ENCODE data around the gene ERH. TPM values are rescaled to one million over a fixed set of nuclear protein-coding genes. Genes with fewer than 3 reads are reported as not detected.

Gene ERH
- total RNA-seq, 4 donors from 2014 or later, result 46.7 to 49.2 (median 48.1) TPM

DNA sequence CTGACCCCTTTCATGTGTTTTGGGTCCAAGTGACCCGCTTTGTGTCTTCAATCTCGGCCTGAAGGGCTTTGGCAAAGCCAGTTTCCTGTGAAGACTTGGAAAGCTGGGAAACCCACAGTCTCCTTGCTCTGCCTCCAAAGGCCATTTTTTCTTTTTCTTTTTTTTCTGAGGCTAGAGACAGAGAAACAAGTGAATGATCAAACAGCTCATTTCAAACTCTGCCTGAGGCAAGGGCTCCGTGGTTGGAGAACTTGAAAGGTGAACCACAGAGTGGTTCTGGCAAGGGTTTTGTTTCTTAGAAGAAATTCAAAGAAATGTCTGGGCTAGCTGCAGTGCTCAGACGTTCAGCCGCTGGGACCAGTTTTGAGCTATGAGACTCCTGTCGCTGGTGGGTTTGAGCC is 62.7 kb downstream of the ERH start:
- in situ Hi-C loops (cut with MboI; ENCODE audit: low sequenced_read_pairs in 4 of 4), result no loop called here
- no peaks in the 10 kb centered on the region for H3K4me1 ChIP-seq
- no peak overlapping the region for H3K4me3 ChIP-seq
- H3K36me3 ChIP-seq, result no peaks in the 10 kb centered on the region
- no peak for ATAC-seq
- intact Hi-C loops (cut with DNase I; ENCODE audit: low total_unique reads), result no loop called here
- TF ChIP-seq POLR2A (IDR thresholded peaks at IDR 0.05) (no peak), CTCF (IDR thresholded peaks at IDR 0.05 in 4 of 5, conservative IDR thresholded peaks at IDR 0.05 in 1 of 5) (no peak)
- no peaks in the 10 kb centered on the region for H3K9me3 ChIP-seq
- H3K27ac ChIP-seq, result no peak overlapping the region
- no peaks in the 10 kb centered on the region for H3K27me3 ChIP-seq
- no peak for DNase-seq

GRCh38 chr14:69334576-69334975 is 63.5 kb downstream of the ERH start:
- H3K27me3 ChIP-seq, result no peaks in the 10 kb centered on the region
- intact Hi-C loops (cut with DNase I; ENCODE audit: low total_unique reads), result no loop called here
- no peak overlapping the region for H3K27ac ChIP-seq
- no peak overlapping the region for H3K4me3 ChIP-seq
- no peaks in the 10 kb centered on the region for H3K9me3 ChIP-seq
- no peaks in the 10 kb centered on the region for H3K4me1 ChIP-seq
- no peak for TF ChIP-seq CTCF (IDR thresholded peaks at IDR 0.05 in 4 of 5, conservative IDR thresholded peaks at IDR 0.05 in 1 of 5)
- no peak for TF ChIP-seq POLR2A (IDR thresholded peaks at IDR 0.05)
- in situ Hi-C loops (cut with MboI; ENCODE audit: low sequenced_read_pairs in 4 of 4), result no loop called here
- ATAC-seq (no peak), DNase-seq (no peak)
- H3K36me3 ChIP-seq, result no peaks in the 10 kb centered on the region

- in situ Hi-C loops (cut with MboI; ENCODE audit: low sequenced_read_pairs in 4 of 4), result no loop called here
- no peaks in the 10 kb centered on the region for H3K9me3 ChIP-seq
- no peaks in the 10 kb centered on the region for H3K4me1 ChIP-seq
- TF ChIP-seq POLR2A (IDR thresholded peaks at IDR 0.05), result no peak
- TF ChIP-seq CTCF (IDR thresholded peaks at IDR 0.05 in 4 of 5, conservative IDR thresholded peaks at IDR 0.05 in 1 of 5), result no peak
- no peak overlapping the region for H3K27ac ChIP-seq
- ATAC-seq (no peak), DNase-seq (no peak)
- H3K4me3 ChIP-seq, result no peak overlapping the region
- intact Hi-C loops (cut with DNase I; ENCODE audit: low total_unique reads), result no loop called here
- no peaks in the 10 kb centered on the region for H3K27me3 ChIP-seq
- H3K36me3 ChIP-seq, result no peaks in the 10 kb centered on the region
Measured at GRCh38 chr14:69333791-69334337, 64.2 kb downstream of the ERH start.

- no peaks in the 10 kb centered on the region for H3K4me1 ChIP-seq
- H3K4me3 ChIP-seq, result no peak overlapping the region
- H3K27me3 ChIP-seq, result no peaks in the 10 kb centered on the region
- intact Hi-C loops (cut with DNase I; ENCODE audit: low total_unique reads) (no loop called here), in situ Hi-C loops (cut with MboI; ENCODE audit: low sequenced_read_pairs in 4 of 4) (no loop called here)
- no peaks in the 10 kb centered on the region for H3K36me3 ChIP-seq
- ATAC-seq (no peak), DNase-seq (no peak)
- H3K27ac ChIP-seq, result no peak overlapping the region
- TF ChIP-seq POLR2A (IDR thresholded peaks at IDR 0.05), result no peak
- no peak for TF ChIP-seq CTCF (IDR thresholded peaks at IDR 0.05 in 4 of 5, conservative IDR thresholded peaks at IDR 0.05 in 1 of 5)
- no peaks in the 10 kb centered on the region for H3K9me3 ChIP-seq
Measured at GRCh38 chr14:69332782-69333395, 65.2 kb downstream of the ERH start.

DNA sequence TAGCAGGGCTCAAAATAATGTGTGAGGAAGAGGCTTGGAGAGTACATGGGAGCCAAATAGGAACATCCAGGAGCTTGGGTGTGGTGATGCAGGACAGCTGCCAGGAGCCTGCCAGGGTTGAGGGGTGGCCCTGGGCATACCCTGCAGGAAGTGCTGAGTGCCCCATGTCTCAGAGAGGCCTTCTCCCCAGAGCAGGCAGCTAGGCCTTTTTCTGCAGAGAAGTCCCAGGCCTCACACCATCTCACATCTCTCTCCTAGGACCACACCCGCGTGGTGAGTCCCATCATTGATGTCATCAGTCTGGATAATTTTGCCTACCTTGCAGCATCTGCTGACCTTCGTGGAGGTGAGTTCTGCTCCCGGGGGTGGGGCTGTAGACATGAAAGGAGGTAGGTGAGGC is 66.9 kb downstream of the ERH start:
- in situ Hi-C loops (cut with MboI; ENCODE audit: low sequenced_read_pairs in 4 of 4) (no loop called here), intact Hi-C loops (cut with DNase I; ENCODE audit: low total_unique reads) (no loop called here)
- TF ChIP-seq CTCF (IDR thresholded peaks at IDR 0.05 in 4 of 5, conservative IDR thresholded peaks at IDR 0.05 in 1 of 5) (no peak), POLR2A (IDR thresholded peaks at IDR 0.05) (no peak)
- H3K4me1 ChIP-seq, result no peaks in the 10 kb centered on the region
- H3K36me3 ChIP-seq, result no peaks in the 10 kb centered on the region
- H3K27ac ChIP-seq, result no peak overlapping the region
- no peaks in the 10 kb centered on the region for H3K27me3 ChIP-seq
- DNase-seq (no peak), ATAC-seq (no peak)
- H3K4me3 ChIP-seq, result no peak overlapping the region
- no peaks in the 10 kb centered on the region for H3K9me3 ChIP-seq

All from gastrocnemius medialis (tissue), 4 donors.